GM12891 (cell line): ENCODE results near the gene NUB1.

ENCODE experiments used
- PAX5 ChIP-seq: IDR thresholded peaks from 2 replicates; pipeline ENCODE4 v1.6.1; 2011; ENCODE audit warnings: low read length, moderate library complexity, mild to moderate bottlenecking; ENCODE audit not compliant: insufficient read depth, severe bottlenecking
- POLR2A ChIP-seq: IDR thresholded peaks from 2 replicates; pipeline ENCODE4 v1.6.1; 2011; ENCODE audit warnings: low read depth, low read length, control low read depth
- POLR2AphosphoS5 ChIP-seq: IDR thresholded peaks from 2 replicates; pipeline ENCODE4 v1.6.1; 2011; ENCODE audit warnings: low read depth, low read length, control low read depth

GRCh38 chr7:151402029-151402835 lies 60.6 kb downstream of the NUB1 start:
- TF ChIP-seq POLR2AphosphoS5 (no peak), POLR2A (no peak), PAX5 (no peak)
